Pancreas (tissue), 10 donors: ENCODE measurements around the gene RNF125. TPM values are rescaled to one million over a fixed set of nuclear protein-coding genes. Genes with fewer than 3 reads are reported as not detected.

Experiments used
- ATAC-seq, 4 donors: fragments of 200-7000 bp; cut with Tn5 transposase; one replicate each; pipeline versions ENCODE4 v1.8.0 to v1.9.1; 2020; ENCODE audit warnings: mild to moderate bottlenecking in 4 of 4, moderate library complexity in 4 of 4
- DNase-seq, 6 donors: peaks; one replicate each; pipeline ENCODE4 v3.0.0-alpha.2; 2020
- FAIRE-seq: peaks from 2 replicates; lab custom pipeline; 2012; peaks lifted over from hg19 to GRCh38; lab: Jason Lieb, UNC
- H3K27ac ChIP-seq, 4 donors: fragments of 200-600 bp; sonication (generic); 1 replicate in 3 of 4; 2 replicates in 1 of 4; pipeline versions ENCODE4 v1.5.0 to v1.8.0; 2020
- H3K27me3 ChIP-seq, 4 donors: fragments of 200-600 bp; one replicate each; pipeline ENCODE4 v1.8.0; 2021
- H3K36me3 ChIP-seq, 3 donors: fragments of 200-600 bp; sonication (generic) in 1 of 3; one replicate each; pipeline versions ENCODE4 v1.5.0 to v1.8.0; 2020 to 2021
- H3K4me1 ChIP-seq, 3 donors: fragments of 200-600 bp; one replicate each; pipeline ENCODE4 v1.8.0; 2021
- H3K4me3 ChIP-seq, 4 donors: fragments of 200-600 bp; sonication (generic) in 2 of 4; one replicate each; pipeline versions ENCODE4 v1.5.0 to v1.8.0; 2020 to 2021
- H3K9me3 ChIP-seq, 4 donors: fragments of 200-600 bp; one replicate each; pipeline ENCODE4 v1.8.0; 2021
- WGBS, 2 donors: extraction: QIAGEN DNeasy Blood & Tissue Kit; methylation state at CpG; one replicate each; pipeline ENCODE4 v1.1.7; 2013; 5-methylcytosine and 5-hydroxymethylcytosine counted together
- intact Hi-C, 3 donors: fragments of 100-400 bp; cut with DNase I; formaldehyde crosslinking; loops; one replicate each; pipeline versions ENCODE4 v1.11.1 to v1.14.2; 2022
- polyA plus RNA-seq, 2 donors: library from polyadenylated mRNA; stranded (reverse); fragments of 200-250 nt; gene quantifications; one replicate each; pipeline ENCODE4 v1.2.3, GENCODE V29; 2013
- total RNA-seq, 6 donors: library from RNA; stranded (reverse); fragmentation: NEBNext Ultra II Directional in 4 of 6; extraction: Animal tissue kit (Norgen Biotek cat#: 25700) in 4 of 6; gene quantifications; one replicate each; pipeline versions ENCODE4 v1.2.1 to v1.2.4, GENCODE V29; 2021 to 2023
- TF ChIP-seq, protein P1 (sequence below), 4 donors: fragments of 200-600 bp; sonication (generic) in 3 of 4; IDR thresholded peaks; one replicate each; pipeline versions ENCODE4 v1.5.0 to v1.8.0; 2021; ENCODE audit warnings: antibody characterized with exemption in 4 of 4
- donor health status: healthy with polysubstance abuse.
- donor health status: DM: no; HTN: no; CAD: no; lungs with moderate emphysema.
- donor health status: DM: no; HTN: no; CAD: no.
- donor health status: control.
- donor health status: control.
- donor health status: Bipolar disorder and iron deficiency.
- donor health status: DM: yes; HTN: yes; CAD: no.
- donor health status: DM: no; HTN: no; CAD: no.
- donor health status: DM: no; HTN: no; CAD: no.
- donor health status: DM: yes; HTN: yes; CAD: no.

RNF125 gene
- total and polyA plus RNA-seq, 8 donors = 0.92 to 3.5 (median 2.1) TPM

DNA sequence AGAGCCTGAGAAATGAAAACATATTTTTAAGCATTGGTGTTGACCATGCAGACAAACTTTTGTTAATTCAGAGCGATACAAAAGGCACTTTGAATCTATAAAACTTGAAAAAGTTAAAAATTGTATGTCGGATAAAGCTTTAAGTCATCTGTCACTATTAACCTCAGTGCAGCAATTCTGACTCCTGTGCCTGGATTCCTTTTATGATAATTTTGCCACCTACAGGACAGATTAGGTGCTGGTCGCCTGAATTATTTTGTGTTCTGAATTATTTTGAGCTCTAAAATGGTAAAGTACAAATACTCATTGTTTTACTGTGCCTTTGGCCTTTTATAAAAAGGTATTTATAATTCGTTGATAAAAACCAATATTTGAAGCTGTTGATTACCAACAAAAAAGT lies 53.7 kb downstream of the RNF125 start:
- TF ChIP-seq, protein P1, sequence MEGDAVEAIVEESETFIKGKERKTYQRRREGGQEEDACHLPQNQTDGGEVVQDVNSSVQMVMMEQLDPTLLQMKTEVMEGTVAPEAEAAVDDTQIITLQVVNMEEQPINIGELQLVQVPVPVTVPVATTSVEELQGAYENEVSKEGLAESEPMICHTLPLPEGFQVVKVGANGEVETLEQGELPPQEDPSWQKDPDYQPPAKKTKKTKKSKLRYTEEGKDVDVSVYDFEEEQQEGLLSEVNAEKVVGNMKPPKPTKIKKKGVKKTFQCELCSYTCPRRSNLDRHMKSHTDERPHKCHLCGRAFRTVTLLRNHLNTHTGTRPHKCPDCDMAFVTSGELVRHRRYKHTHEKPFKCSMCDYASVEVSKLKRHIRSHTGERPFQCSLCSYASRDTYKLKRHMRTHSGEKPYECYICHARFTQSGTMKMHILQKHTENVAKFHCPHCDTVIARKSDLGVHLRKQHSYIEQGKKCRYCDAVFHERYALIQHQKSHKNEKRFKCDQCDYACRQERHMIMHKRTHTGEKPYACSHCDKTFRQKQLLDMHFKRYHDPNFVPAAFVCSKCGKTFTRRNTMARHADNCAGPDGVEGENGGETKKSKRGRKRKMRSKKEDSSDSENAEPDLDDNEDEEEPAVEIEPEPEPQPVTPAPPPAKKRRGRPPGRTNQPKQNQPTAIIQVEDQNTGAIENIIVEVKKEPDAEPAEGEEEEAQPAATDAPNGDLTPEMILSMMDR (IDR thresholded peaks at IDR 0.05) = peak in 2 of 4 donors; percentile 28 to 44
- ATAC-seq (peak in 3 of 4 donors; percentile 32 to 66 (median 60)), DNase-seq (no peak), FAIRE-seq (peak; percentile 59)
- Histone ChIP-seq H3K27ac (no peak overlapping the region), H3K4me3 (no peak overlapping the region), H3K27me3 (no peaks in the 10 kb centered on the region), H3K9me3 (no peaks in the 10 kb centered on the region), H3K36me3 (no peaks in the 10 kb centered on the region), H3K4me1 (no peaks in the 10 kb centered on the region)
- intact Hi-C loops = no loop called here
- WGBS, 2 donors = 24 to 33% methylated on average over 4 of the region's 4 CpGs

DNA sequence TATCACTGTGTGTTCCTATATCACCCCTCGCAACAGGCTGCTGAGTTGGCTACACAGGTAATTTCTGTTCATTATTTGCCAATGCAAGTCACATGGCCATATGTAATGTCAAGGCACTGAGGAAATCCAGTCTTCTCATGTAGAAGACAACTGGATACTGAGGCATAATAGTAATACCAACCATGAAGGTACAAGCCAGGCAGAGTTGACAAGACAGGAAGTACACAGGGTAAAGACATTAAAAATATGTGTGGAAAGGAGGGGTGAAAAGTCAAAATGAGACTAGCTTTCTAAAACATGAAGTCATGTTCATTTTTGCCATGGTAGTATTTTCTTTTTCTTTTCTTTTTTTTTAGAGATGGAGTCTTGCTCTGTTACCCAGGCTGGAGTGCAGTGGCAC lies 55.6 kb downstream of the RNF125 start:
- no peak for ATAC-seq
- TF ChIP-seq, protein P1 (IDR thresholded peaks at IDR 0.05) = no peak
- 95 to 96% methylated on average over 1 of the region's 1 CpG for WGBS, 2 donors
- Histone ChIP-seq H3K27me3 (no peaks in the 10 kb centered on the region), H3K4me1 (no peaks in the 10 kb centered on the region), H3K36me3 (no peaks in the 10 kb centered on the region), H3K4me3 (no peak overlapping the region), H3K27ac (no peak overlapping the region), H3K9me3 (no peaks in the 10 kb centered on the region)
- DNase-seq = no peak
- FAIRE-seq = no peak
- intact Hi-C loops = no loop called here

DNA sequence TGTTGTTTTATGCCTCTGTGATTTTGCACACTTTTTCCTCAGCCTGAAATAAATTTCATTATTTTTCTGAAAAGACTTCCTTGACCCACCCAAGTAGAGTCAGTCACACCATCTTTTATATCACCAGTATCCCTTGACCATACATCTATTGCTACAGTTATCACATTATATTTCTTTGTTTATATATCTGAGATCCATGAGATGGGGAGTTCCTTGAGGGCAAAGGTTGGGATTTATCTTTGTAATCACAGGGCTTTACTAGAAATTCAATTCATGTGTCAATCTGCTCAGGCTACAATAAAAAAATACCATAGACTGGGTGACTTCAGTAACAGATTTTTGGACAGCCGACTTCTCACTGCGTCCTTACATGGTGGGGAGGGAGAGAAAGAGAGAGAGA lies 60.2 kb downstream of the RNF125 start:
- Histone ChIP-seq H3K9me3 (no peaks in the 10 kb centered on the region), H3K27me3 (no peaks in the 10 kb centered on the region), H3K4me3 (no peak overlapping the region), H3K4me1 (no peaks in the 10 kb centered on the region), H3K27ac (no peak overlapping the region), H3K36me3 (no peaks in the 10 kb centered on the region)
- ATAC-seq = no peak
- TF ChIP-seq, protein P1 (IDR thresholded peaks at IDR 0.05) = no peak
- intact Hi-C loops = no loop called here
- no peak for DNase-seq
- no peak for FAIRE-seq
- WGBS, 2 donors = 90 to 91% methylated on average over 2 of the region's 2 CpGs

DNA sequence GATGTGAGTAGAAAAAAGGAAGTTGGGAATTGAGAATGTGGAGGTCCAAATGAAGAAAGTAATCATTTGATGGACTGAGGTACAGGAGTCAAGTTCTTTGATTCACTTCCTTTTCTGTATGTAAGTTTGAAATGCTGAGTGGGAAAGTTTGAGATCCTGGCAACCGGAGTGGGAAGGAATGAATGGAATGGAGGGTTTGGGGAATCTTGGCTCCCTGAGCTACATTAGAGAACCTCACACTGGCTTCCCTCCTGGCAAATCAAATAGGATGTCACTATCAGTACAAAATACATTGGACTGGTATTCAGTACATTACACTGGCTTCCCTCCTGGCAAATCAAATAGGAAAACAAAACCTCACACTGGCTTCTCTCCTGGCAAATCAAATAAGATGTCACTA lies 63.3 kb downstream of the RNF125 start:
- intact Hi-C loops = no loop called here
- no peak for DNase-seq

DNA sequence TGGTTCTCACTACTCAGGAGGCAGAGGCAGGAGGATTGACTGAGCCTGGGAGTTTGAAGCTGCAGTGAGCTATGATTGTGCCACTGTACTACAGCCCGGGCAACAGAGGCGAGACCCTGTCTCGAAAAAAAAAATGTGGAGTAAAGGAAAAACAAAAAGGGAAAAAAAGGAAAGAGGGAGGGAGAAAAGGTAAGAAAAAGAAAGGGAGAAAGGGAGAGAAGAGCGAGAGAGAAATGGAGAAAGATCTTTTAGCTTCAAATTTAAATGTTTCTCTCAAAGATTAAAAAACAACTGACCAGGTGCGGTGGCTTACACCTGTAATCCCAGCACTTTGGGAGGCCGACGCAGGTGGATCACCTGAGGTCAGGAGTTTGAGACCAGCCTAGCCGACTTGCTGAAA lies 65.2 kb downstream of the RNF125 start:
- H3K27me3 ChIP-seq = no peaks in the 10 kb centered on the region
- H3K36me3 ChIP-seq = no peaks in the 10 kb centered on the region
- DNase-seq (no peak), FAIRE-seq (no peak), ATAC-seq (no peak)
- H3K4me3 ChIP-seq = no peak overlapping the region
- WGBS, 2 donors = 93 to 97% methylated on average over 8 of the region's 8 CpGs
- no peaks in the 10 kb centered on the region for H3K9me3 ChIP-seq
- H3K27ac ChIP-seq = no peak overlapping the region
- H3K4me1 ChIP-seq = no peaks in the 10 kb centered on the region
- TF ChIP-seq, protein P1 (IDR thresholded peaks at IDR 0.05) = no peak
- intact Hi-C loops = no loop called here

More for the DNA sequence above, 63.3 kb downstream of the RNF125 start:
- Histone ChIP-seq H3K4me1 (no peaks in the 10 kb centered on the region), H3K36me3 (no peaks in the 10 kb centered on the region), H3K27ac (no peak overlapping the region), H3K4me3 (no peak overlapping the region), H3K9me3 (no peaks in the 10 kb centered on the region), H3K27me3 (no peaks in the 10 kb centered on the region)
- ATAC-seq = no peak
- no peak for FAIRE-seq
- TF ChIP-seq, protein P1 (IDR thresholded peaks at IDR 0.05) = no peak
- 63 to 75% methylated on average over 1 of the region's 1 CpG for WGBS, 2 donors
